Smooth muscle cell of the pulmonary artery (primary cell): ENCODE measurements around the gene CRELD2. TPM values are rescaled to one million over a fixed set of nuclear protein-coding genes. Genes with fewer than 3 reads are reported as not detected.

Source experiments
- total RNA-seq: library from RNA; depleted of rRNA; stranded (reverse); fragments of >200 nt; gene quantifications from 2 replicates; pipeline ENCODE4 v1.2.3, GENCODE V29; 2014

Gene CRELD2
- total RNA-seq: 79.4 and 83.6 TPM in 2 replicates

GRCh38 chr22:49917974-49918910, at the start of gene CRELD2, which contains the start of gene ALG12:
Gene CRELD2, plus strand, starts transcription at chr22:49918634. Its CDS starts 136 bp downstream, at chr22:49918770.
Gene ALG12, minus strand, starts transcription at chr22:49918438. Its CDS starts 4,673 bp downstream, at chr22:49913765.

GRCh38 chr22:49960159-49961004, 41.9 kb downstream of the CRELD2 start, which contains the start of gene PIM3:
Gene PIM3, plus strand, starts transcription at chr22:49960772. Its CDS starts 176 bp downstream, at chr22:49960948.

Other genes starting within 250 kb of the CRELD2 start
- gene BRD1, start 90.8 kb upstream of the CRELD2 start, total RNA-seq: 24.2 and 31.2 TPM in 2 replicates
- gene ZBED4, start 64.8 kb upstream of the CRELD2 start, total RNA-seq: 10.7 and 16.7 TPM in 2 replicates
- gene ALG12, start 196 bp upstream of the CRELD2 start, total RNA-seq: 26.1 and 33.2 TPM in 2 replicates
- 18.9 and 27.6 TPM in 2 replicates for gene PIM3, start 42.1 kb downstream of the CRELD2 start, total RNA-seq
- not detected in 2 replicates for gene IL17REL, start 94.1 kb downstream of the CRELD2 start, total RNA-seq
- not detected in 2 replicates for gene TTLL8, start 139.7 kb downstream of the CRELD2 start, total RNA-seq
- 0.43 and 3.6 TPM in 2 replicates for gene MLC1, start 166.8 kb downstream of the CRELD2 start, total RNA-seq
- gene MOV10L1, start 171.4 kb downstream of the CRELD2 start, total RNA-seq: 1.5 and 1.7 TPM in 2 replicates